GM18502 (cell line): ENCODE results near the gene UQCRFS1.
"Not testable (repeated sequence)": the region's sequence is repeated elsewhere in the genome, so short reads cannot be mapped to it uniquely, and the experiment has no call there.

Source experiments
- ATAC-seq: cut with Tn5 transposase; IDR thresholded peaks from one replicate; pipeline ENCODE4 v1.9.1; 2021; ENCODE audit warnings: mild to moderate bottlenecking; ENCODE audit not compliant: unreplicated experiment, poor library complexity

UQCRFS1 gene

DNA sequence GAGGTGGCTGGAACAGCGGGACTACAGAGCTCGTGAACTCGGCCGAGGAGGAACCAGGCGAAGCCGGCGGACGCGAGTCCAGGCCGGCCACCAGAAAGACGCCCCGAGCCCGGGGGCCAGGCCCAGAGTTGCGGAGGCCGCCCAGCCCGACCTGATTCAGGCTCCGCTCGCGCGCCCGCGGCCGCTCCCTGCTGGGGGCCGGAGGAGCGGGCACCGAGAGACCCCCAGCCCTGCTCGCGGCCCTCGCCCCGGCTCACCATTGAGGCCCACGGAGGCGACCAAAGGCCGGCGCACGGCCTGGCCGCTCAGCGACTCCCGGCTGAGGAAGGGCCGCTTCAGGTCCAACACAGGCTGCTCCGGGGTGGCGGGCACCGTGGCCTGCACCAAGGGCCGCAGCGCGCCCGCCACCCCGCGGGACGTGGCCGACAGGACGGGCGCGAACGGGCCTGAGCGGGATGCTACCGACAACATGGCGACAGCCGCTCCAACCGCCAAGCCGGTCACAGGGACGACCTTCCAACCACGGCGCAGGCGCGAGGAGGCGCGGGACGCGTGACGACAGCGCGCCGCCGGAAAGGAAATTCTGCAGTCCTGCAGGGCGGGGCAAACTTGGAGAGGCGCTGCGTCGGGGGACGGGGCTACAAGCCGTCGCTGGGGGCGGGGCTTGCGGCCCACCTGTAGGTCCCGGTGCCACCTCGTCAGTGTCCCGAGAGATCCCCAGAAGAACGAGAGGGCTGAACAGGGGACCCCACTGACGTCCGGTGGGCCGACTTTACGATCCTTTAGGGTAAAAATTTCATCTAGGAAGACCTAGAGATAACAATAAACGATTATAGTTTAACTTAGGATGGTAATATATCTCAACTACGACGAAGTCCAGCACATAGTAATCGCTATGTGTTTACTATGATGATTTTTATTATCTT lies at the start of gene UQCRFS1:
Gene UQCRFS1 (minus strand): TSS at position 504 of the 926 bp plus-strand sequence. CDS start 33 bp downstream, at position 471.
- ATAC-seq, result peak; percentile 96

DNA sequence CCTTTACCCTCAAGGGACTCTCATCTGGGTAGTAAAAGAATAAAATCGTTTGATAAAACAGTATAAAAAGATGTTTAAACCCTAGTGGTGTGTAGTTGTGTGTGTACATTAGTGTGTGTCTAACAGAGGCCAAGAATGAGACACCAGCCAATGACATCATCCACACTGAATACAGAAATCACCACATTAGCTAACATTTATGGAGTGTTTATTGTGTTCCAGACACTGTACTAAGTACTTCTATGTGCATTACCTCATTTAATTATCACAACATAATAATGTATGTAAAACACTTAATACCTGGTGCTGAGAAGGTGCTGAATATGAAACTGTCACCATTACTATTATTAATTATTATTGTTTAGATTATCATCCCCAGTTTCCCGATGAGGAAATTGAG lies 49.1 kb upstream of the UQCRFS1 start:
- no peak for ATAC-seq

- ATAC-seq, result no peak
Observed at GRCh38 chr19:29260477-29261317, 47.7 kb upstream of the UQCRFS1 start.

DNA sequence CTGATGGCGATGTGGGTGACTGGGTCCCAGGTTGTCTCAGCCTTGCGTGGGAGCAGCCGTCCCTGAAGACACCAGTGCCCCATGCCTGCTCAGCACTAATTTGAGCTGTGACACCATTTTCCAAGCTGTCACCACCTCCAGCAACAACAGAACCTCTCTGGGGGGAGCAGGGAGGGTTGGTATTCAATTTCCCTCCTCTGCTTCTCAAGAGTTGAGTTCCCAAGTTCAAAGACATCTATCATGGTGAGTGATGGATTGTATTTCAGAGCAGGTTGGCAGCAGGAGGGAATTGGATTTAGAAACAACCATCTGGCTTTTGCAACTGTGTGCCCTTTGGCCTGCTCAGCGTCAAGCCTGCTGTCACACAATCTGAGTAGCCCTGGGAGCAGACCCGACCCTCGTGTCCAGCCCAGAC lies 46.9 kb upstream of the UQCRFS1 start:
- ATAC-seq, result no peak

GRCh38 chr19:29259153-29259552 lies 46.2 kb upstream of the UQCRFS1 start:
- no peak for ATAC-seq

GRCh38 chr19:29256516-29256915 lies 43.6 kb upstream of the UQCRFS1 start:
- ATAC-seq, result no peak

GRCh38 chr19:29255912-29256311 lies 43.0 kb upstream of the UQCRFS1 start:
- ATAC-seq, result no peak

DNA sequence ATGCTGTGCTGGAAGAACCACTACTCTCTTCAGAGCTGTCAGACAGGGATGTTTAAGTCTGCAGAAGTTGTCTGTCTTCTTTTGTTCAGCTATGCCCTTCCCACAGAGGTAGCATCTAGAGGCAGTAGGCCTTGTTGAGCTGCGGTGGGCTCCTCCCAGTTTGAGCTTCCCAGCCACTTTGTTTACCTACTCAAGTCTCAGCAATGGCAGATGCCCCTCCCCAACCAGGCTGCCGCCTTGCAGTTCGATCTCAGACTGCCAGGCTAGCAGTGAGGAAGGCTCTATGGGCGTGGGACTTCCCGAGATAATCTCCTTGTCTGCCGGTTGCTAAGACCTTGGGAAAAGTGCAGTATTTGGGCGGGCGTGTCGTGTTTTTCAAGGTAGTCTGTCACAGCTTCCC lies 42.1 kb upstream of the UQCRFS1 start:
- ATAC-seq, result no peak

DNA sequence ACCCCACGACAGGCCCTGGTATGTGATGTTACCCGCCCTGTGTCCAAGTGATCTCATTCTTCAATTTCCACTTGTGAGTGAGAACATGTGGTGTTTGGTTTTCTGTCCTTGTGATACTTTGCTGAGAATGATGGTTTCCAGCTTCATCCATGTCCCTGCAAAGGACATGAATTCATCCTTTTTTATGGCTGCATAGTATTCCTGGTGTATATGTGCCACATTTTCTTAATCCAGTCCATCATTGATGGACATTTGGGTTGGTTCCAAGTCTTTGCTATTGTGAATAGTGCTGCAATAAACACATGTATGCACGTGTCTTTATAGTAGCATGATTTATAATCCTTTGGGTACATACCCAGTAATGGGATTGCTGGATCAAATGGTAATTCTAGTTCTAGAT lies 36.8 kb upstream of the UQCRFS1 start:
- ATAC-seq, result not testable (repeated sequence)

DNA sequence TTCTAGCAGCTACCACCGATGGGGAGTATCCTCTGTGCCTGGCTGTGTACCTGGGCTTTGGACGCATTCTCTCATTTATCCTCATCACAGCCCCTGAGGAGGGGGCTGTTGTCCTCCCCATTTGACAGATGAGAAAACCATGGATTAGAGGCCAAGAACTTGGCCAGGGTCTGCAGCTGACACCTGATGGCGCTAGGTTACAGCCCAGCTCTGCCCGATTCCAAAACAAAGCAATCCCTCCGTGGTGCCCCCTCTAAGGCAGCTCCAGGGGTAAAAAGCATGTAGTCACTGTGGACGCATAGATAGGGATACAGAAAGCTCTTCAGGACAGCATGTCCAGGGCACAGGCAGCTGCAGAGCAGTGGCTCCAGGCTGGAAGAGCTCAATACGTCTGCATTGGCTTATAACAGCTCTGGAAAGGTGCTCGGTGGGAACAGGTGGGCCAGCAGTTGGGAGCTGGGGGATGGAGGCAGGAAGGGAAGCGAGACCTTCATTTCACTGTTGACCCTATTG lies 35.4 kb upstream of the UQCRFS1 start:
- no peak for ATAC-seq

DNA sequence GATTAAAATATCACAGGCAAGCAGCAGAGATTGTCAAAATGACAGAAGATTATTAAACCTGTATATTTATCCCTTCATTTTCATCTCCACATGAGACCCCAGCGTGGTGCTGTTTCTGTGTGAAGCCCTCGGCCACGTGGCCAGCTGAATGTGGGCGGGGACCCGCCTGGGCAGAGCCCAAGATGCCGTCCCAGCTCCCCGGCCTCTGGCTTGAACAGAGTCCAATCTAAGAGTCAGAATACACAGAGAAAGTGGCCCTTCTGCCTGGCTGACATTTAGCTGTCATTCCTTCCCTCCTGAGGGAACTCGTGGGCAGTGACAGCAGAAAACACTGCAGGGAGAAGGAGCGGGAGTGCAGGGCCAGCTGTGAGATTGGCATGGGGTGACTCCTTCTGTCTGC lies 34.9 kb upstream of the UQCRFS1 start:
- ATAC-seq, result no peak

DNA sequence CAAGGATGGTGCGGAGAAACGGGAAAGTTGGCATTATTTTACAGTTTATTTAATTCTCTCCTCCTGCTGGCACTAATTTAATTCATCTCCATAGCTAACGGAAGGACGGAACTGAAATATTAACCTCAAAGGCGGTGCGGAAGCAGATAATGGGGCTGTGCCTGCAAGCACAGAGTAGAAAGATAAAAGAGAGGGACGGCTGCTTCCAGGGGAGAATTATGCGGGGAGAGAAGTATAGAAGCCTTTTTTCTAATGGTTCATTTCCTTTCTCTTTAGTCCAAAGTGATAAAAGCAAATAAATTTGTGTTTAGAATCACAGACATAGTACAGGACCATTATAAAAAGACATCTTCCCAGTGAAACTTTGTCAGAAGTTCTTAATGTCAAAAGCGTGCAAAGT lies 34.5 kb upstream of the UQCRFS1 start:
- no peak for ATAC-seq

DNA sequence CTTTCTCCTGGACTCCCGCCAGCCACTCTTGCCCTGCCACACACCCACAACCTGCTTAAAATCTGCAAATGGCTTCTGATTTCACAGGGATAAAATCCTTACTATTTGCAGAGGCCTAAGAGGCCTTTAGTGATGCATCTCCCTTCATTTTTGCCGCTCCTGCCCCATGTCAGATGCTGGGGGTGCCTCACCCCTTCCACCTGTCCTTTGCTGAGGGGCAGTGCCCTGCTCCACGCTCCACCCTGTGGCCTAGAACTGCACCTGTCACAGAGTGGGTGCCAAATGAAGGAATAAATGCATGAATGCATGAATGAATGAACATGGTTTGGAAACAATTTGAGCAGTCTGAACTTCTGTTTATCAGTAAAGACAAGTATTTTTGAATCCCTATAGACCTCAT lies 34.1 kb upstream of the UQCRFS1 start:
- no peak for ATAC-seq

GRCh38 chr19:29245215-29245614 lies 32.3 kb upstream of the UQCRFS1 start:
- no peak for ATAC-seq

- no peak for ATAC-seq
Observed at GRCh38 chr19:29241324-29241723, 28.4 kb upstream of the UQCRFS1 start.

DNA sequence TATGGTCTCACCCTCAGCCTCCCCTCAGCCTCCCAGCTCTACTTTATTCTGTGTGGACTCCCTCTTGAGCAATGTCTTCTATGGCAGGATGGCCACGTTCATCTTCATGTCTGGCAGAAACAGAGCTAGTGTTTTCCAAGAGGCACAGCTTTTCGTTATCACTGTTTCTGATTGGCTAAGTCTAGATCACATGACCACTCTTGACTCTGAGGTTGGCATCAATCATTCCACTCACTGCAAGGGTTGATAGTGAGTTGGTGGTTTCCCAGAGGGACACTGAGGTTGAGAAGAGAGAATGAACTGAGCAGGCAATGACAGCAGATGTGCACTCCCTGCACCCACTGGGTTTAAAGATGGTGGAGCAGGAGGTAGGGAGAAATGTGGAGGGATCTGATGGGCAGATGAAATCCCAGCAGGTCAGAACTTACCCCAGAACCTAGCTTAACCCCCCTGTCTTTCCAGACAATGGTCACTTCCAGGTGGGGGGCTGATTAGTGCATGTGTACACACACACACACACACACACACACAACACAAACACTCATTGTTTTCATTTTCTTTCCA lies 26.3 kb upstream of the UQCRFS1 start:
- ATAC-seq, result no peak

GRCh38 chr19:29233591-29233990 lies 20.6 kb upstream of the UQCRFS1 start:
- ATAC-seq, result no peak

GRCh38 chr19:29232315-29232852 lies 19.4 kb upstream of the UQCRFS1 start:
- ATAC-seq, result no peak

GRCh38 chr19:29231306-29231705 lies 18.4 kb upstream of the UQCRFS1 start:
- ATAC-seq, result not testable (repeated sequence)

DNA sequence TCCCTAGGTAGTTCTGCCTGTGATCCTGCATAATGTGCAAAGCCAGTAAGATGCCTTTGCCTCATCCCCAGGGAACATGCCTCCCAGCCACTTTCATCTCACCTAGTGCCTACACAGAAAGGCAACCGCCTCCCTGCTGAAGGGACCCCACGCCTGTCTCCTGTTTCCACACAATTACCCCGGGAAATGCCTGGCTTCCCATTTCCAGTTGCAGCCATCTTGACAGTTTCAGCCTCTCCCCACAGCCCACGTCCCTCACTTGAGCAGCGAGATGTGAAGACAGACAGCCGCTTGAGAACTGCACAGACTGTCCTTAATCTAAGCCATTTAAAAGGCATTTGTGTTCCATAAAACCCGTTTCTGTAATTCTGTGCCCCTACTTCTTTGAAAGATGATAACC lies 4.7 kb upstream of the UQCRFS1 start:
- no peak for ATAC-seq
